ENCODE measurements around the gene AKAIN1. TPM values are rescaled to one million over a fixed set of nuclear protein-coding genes. Genes with fewer than 3 reads are reported as not detected.
A peak's percentile ranks its signal among the peaks of the same experiment; 100 is the strongest.

Gene AKAIN1
- total and polyA plus RNA-seq, 2 of the 8 experiments (the other 6 are each of a cell fraction or from before 2014, with no cell fraction given) = not detected

DNA sequence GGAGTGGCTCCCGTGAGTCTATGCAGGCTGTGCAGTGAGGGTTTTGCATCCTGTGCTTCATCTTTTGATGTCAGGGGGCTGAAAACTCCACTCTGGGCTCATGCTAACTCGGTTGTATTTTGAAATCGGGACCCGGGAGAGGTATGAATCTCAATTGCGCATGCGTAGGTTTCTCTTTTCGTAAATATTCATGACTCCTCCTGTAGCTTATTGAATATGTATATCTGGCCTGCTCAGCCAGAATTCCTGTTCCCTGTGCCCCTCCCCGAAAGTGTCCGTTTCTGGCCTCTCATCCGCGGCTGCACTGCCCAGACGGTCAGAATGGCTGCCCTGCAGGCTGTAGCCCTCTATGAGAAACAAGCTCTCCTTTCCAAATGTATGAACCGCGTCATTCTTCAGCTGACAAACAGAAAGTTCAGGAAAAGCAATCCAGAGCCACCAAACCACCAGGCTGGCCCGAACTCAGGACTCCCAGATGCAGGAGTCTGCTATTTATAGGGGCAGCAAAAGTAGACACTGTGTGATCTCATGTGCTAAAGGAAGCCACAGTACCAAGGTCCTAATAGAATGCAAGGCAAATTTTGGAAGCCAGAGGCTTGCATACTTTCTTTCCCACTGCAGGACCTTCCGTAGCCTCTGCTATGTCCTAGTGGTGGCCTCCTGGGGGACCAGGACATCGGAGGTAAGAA lies 41.7 kb downstream of the AKAIN1 start:
- Histone ChIP-seq H3K56ac (replicated peaks; ENCODE audit: insufficient read length, low read depth, low read length) (no peak overlapping the region), H2BK12ac (ENCODE audit: low read depth, low read length) (no peak overlapping the region), H4K8ac (ENCODE audit: extremely low read depth, insufficient read depth, low read length) (no peak overlapping the region), H3K4me2 (ENCODE audit: insufficient read depth in 1 of 2, low read depth in 2 of 2, low read length in 2 of 2) (no peak overlapping the region), H3K27me3 (replicated peaks in 1 of 4; ENCODE audit: control insufficient read depth in 3 of 4, extremely low read depth in 1 of 4, insufficient read depth in 3 of 4, low read length in 3 of 4) (no peaks in the 10 kb centered on the region), H2BK20ac (ENCODE audit: low read length) (no peak overlapping the region), H3K9ac (replicated peaks in 1 of 4; ENCODE audit: extremely low read depth in 1 of 4, low read depth in 3 of 4, low read length in 3 of 4) (no peak overlapping the region), H3K36me3 (ENCODE audit: control insufficient read depth in 2 of 4, insufficient read depth in 4 of 4, low read length in 3 of 4) (no peaks in the 10 kb centered on the region), H2AFZ (ENCODE audit: low read length) (no peak overlapping the region), H2AK5ac (ENCODE audit: low read depth, low read length) (no peak overlapping the region), H3K4me1 (replicated peaks in 1 of 4; ENCODE audit: control insufficient read depth in 3 of 4, insufficient read depth in 4 of 4, low read length in 3 of 4) (peaks cover 0 to 10% (median 7%) of the 10 kb centered on the region in 4 experiments; a peak in 6 of 7 replicates), H3K23ac (ENCODE audit: insufficient read length) (no peak overlapping the region), H3K4ac (replicated peaks; ENCODE audit: insufficient read length, low read depth, low read length) (no peak overlapping the region), H3K23me2 (ENCODE audit: low read depth, low read length) (no peaks in the 10 kb centered on the region), H4K91ac (replicated peaks; ENCODE audit: insufficient read length, low read length) (no peak overlapping the region), H2BK120ac (replicated peaks; ENCODE audit: low read depth, low read length) (no peak overlapping the region), H3K14ac (ENCODE audit: insufficient read length) (no peak overlapping the region), H3K79me1 (ENCODE audit: low read depth, low read length) (no peaks in the 10 kb centered on the region), H3K18ac (ENCODE audit: extremely low read depth, low read length) (0 out of 2 replicates have a peak overlapping the region, but pooled peaks have one; percentile 20), H3K79me2 (ENCODE audit: control insufficient read depth in 1 of 2, insufficient read depth in 2 of 2, low read length in 2 of 2) (no peaks in the 10 kb centered on the region), H4K20me1 (replicated peaks in 1 of 2; ENCODE audit: control insufficient read depth in 1 of 2, insufficient read depth in 2 of 2, low read length in 2 of 2) (no peaks in the 10 kb centered on the region), H2BK15ac (ENCODE audit: low read length) (no peak overlapping the region; the same call in 1 of the 2 replicates), H3K27ac (ENCODE audit: low read depth, low read length) (no peak overlapping the region), H4K5ac (ENCODE audit: insufficient read length, low read depth, low read length) (no peak overlapping the region), H2BK5ac (ENCODE audit: low read depth, low read length) (no peak overlapping the region), H3K4me3 (ENCODE audit: extremely low read depth in 1 of 4, insufficient read depth in 2 of 4, low read depth in 3 of 4, low read length in 4 of 4) (no peak overlapping the region), H3K9me3 (ENCODE audit: insufficient read depth in 2 of 2, low read depth in 1 of 2, low read length in 1 of 2) (no peaks in the 10 kb centered on the region)
- ChIA-PET CTCF (ENCODE audit: partially characterized antibody) (interaction anchor here (0.6 to 1.4 kb wide), 2 partner anchors 10 to 374 kb away, joined by 3 to 4 read pairs; no protein-coding TSS in a partner anchor), POLR2A (ENCODE audit: partially characterized antibody) (no interaction called here)
- WGBS, 2 experiments (ENCODE audit: extremely low coverage in 1 of 2, insufficient coverage in 1 of 2, insufficient read length in 1 of 2, insufficient replicate concordance in 2 of 2, low coverage in 1 of 2, low lambda C conversion rate in 2 of 2, missing lambda C conversion rate in 1 of 2) = 81% methylated on average over 17 of the region's 17 CpGs; no CpG with 5 or more reads in 1 of the 2 experiments
- DNase-seq (ENCODE audit: low read depth in 1 of 2, low spot score in 2 of 2) = no peak
- no peak for FAIRE-seq
- TF ChIP-seq ZNF274 (IDR thresholded peaks at IDR 0.05; ENCODE audit: borderline replicate concordance, extremely low read depth, low read length) (no peak), POLR2AphosphoS5 (IDR thresholded peaks at IDR 0.05; ENCODE audit: low read depth, low read length) (no peak), JUND (IDR thresholded peaks at IDR 0.05; ENCODE audit: low read length) (no peak), SIN3A (conservative IDR thresholded peaks at IDR 0.05 in 1 of 2, IDR thresholded peaks at IDR 0.05 in 1 of 2; ENCODE audit: low read depth in 1 of 2, low read length in 2 of 2) (no peak), BRCA1 (IDR thresholded peaks at IDR 0.05; ENCODE audit: low read depth, low read length) (no peak), HDAC6 (IDR thresholded peaks at IDR 0.05; ENCODE audit: low read depth, low read length) (no peak), RAD21 (IDR thresholded peaks at IDR 0.05 in 1 of 2, conservative IDR thresholded peaks at IDR 0.05 in 1 of 2; ENCODE audit: low read depth in 2 of 2, low read length in 2 of 2) (no peak), ASH2L (IDR thresholded peaks at IDR 0.05; ENCODE audit: low read length) (no peak), EP300 (IDR thresholded peaks at IDR 0.05; ENCODE audit: borderline replicate concordance in 1 of 2, low read depth in 2 of 2, low read length in 2 of 2) (no peak), POLR2A (IDR thresholded peaks at IDR 0.05; ENCODE audit: control extremely low read depth in 1 of 2, low read depth in 2 of 2, low read length in 2 of 2) (no peak), GTF2F1 (IDR thresholded peaks at IDR 0.05; ENCODE audit: borderline replicate concordance, low read depth, low read length) (no peak)
- TF ChIP-seq, protein P1, sequence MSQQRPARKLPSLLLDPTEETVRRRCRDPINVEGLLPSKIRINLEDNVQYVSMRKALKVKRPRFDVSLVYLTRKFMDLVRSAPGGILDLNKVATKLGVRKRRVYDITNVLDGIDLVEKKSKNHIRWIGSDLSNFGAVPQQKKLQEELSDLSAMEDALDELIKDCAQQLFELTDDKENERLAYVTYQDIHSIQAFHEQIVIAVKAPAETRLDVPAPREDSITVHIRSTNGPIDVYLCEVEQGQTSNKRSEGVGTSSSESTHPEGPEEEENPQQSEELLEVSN (IDR thresholded peaks at IDR 0.05) = no peak
